RWPE2 (cell line): ENCODE results near the gene DEAF1.

ENCODE experiments used
- ATAC-seq: fragments of 200-7000 bp; cut with Tn5 transposase; 3 replicates; pipeline ENCODE4 v1.9.1; 2021; ENCODE audit warnings: low read depth
- DNase-seq: peaks from one replicate; pipeline ENCODE4 v3.0.0-alpha.2; 2020; ENCODE audit warnings: low spot score
- H3K27ac ChIP-seq: fragments of 450-650 bp; 2 replicates; pipeline ENCODE4 v1.5.1; 2017; ENCODE audit warnings: mild to moderate bottlenecking; ENCODE audit not compliant: poor library complexity, severe bottlenecking
- H3K27me3 ChIP-seq: fragments of 250-450 bp; sonication (Bioruptor Pico); 2 replicates; pipeline ENCODE4 v1.5.1; 2021; ENCODE audit warnings: mild to moderate bottlenecking, moderate library complexity; ENCODE audit not compliant: insufficient read depth, poor library complexity, severe bottlenecking
- H3K36me3 ChIP-seq: fragments of 250-450 bp; sonication (Bioruptor Pico); 2 replicates; pipeline ENCODE4 v1.5.1; 2020; ENCODE audit warnings: low read depth, mild to moderate bottlenecking, moderate library complexity
- H3K4me1 ChIP-seq: fragments of 250-450 bp; sonication (Bioruptor Pico); 2 replicates; pipeline ENCODE4 v1.5.1; 2021; ENCODE audit warnings: mild to moderate bottlenecking, moderate library complexity; ENCODE audit not compliant: insufficient read depth, poor library complexity, severe bottlenecking
- H3K4me3 ChIP-seq: fragments of 250-450 bp; sonication (Bioruptor Pico); 2 replicates; pipeline ENCODE4 v1.5.1; 2021; ENCODE audit warnings: mild to moderate bottlenecking, moderate library complexity; ENCODE audit not compliant: severe bottlenecking
- H3K9me3 ChIP-seq: fragments of 250-450 bp; sonication (Bioruptor Pico); 2 replicates; pipeline ENCODE4 v1.5.1; 2021; ENCODE audit warnings: mild to moderate bottlenecking, moderate library complexity; ENCODE audit not compliant: severe bottlenecking
- TF ChIP-seq, protein P1 (sequence below): fragments of 450-650 bp; IDR thresholded peaks from one replicate; pipeline ENCODE4 v1.5.1; 2017; ENCODE audit warnings: mild to moderate bottlenecking, moderate library complexity; ENCODE audit not compliant: poor library complexity, severe bottlenecking

The DEAF1 gene

DNA sequence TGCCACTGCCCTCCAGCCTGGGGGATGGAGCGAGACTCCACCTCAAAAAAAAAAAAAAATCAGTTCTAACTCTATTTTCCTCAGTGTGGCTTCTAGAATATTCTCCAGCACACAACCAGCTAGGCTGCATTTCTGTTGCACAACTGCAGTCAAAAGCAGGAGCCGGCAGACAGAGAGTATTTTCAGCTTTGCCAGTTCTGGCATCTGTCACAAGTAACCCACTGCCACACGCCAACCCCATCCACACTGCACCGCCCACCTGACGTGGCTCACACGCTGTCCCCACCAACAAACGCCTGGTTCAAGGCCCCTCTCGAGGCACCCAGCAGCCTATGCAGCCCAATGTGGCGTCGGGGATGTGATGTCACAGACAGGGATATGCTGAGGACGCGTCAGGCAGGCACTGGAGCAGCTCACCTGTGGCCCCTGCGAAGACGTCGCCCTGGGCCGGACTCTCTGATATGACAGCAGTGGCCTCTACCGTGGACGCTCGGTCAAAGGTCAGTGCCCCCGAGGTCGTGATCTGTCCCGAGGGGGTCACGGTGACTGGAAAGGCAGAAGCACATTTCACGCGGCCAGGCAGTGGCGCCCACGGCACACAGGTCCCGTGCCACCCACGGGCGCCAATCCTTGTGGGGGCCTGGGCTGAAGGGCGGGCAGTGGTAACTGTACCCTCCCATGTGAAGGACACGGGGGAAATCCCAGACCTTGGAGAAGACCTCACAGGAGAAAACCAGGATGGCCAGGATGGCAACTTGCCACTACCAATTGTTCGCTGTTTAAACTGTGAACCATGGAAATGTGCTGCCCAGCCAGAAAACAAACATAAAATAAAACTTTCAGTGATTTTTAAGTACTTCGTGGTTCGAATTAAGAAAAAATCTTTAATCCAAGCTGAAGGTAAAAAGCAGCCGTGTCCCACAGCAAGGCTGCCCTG lies 15.5 kb downstream of the DEAF1 start:
- ATAC-seq (no peak), DNase-seq (no peak)
- Histone ChIP-seq H3K36me3 (peaks cover 62% of the 10 kb centered on the region), H3K27me3 (no peaks in the 10 kb centered on the region), H3K9me3 (no peaks in the 10 kb centered on the region), H3K27ac (no peak overlapping the region), H3K4me3 (no peak overlapping the region), H3K4me1 (no peaks in the 10 kb centered on the region)
- TF ChIP-seq, protein P1, sequence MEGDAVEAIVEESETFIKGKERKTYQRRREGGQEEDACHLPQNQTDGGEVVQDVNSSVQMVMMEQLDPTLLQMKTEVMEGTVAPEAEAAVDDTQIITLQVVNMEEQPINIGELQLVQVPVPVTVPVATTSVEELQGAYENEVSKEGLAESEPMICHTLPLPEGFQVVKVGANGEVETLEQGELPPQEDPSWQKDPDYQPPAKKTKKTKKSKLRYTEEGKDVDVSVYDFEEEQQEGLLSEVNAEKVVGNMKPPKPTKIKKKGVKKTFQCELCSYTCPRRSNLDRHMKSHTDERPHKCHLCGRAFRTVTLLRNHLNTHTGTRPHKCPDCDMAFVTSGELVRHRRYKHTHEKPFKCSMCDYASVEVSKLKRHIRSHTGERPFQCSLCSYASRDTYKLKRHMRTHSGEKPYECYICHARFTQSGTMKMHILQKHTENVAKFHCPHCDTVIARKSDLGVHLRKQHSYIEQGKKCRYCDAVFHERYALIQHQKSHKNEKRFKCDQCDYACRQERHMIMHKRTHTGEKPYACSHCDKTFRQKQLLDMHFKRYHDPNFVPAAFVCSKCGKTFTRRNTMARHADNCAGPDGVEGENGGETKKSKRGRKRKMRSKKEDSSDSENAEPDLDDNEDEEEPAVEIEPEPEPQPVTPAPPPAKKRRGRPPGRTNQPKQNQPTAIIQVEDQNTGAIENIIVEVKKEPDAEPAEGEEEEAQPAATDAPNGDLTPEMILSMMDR, result no peak

DNA sequence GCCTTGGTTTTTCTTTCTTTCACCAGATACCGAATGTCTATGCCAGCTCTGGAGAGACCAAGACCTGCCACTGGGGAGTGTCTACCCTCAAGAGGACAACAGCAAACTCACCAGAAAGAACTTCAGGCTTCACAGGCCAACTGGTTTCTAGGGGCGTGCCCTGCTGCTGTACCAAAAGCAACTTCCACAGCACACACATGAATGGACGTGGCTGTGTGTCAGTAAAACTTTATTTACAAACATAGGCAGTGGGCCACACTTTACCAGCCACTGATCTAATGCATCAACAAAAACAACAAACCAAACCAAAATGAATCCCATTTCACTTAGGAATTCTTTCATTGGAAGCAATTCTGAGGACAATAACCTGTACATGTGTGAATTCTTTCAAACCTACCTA lies 16.7 kb downstream of the DEAF1 start:
- TF ChIP-seq, protein P1, result no peak
- H3K4me1 ChIP-seq, result no peaks in the 10 kb centered on the region
- peaks cover 62% of the 10 kb centered on the region for H3K36me3 ChIP-seq
- H3K27ac ChIP-seq, result no peak overlapping the region
- H3K9me3 ChIP-seq, result no peaks in the 10 kb centered on the region
- DNase-seq, result no peak
- no peak for ATAC-seq
- no peaks in the 10 kb centered on the region for H3K27me3 ChIP-seq
- no peak overlapping the region for H3K4me3 ChIP-seq

DNA sequence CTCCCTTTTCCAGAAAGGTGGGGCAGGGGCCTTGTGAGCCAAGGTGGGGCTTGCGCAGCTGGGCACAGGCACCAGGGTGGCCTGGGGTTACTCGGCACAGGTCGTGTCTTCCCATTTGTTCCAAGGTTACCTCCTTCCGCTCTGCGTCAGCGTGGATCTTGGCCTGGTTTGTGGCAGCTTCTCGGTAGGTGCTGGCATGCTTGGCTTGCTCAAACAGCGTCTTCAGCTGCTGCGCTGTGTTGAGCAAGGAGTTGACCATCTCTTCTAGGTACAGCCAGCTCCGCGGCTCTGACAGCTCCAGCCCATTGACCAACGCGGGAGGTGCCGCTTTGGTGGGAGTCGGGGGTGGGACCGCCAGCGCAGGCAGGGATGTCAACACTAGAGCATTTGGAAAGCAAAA lies 20.6 kb downstream of the DEAF1 start:
- no peak for DNase-seq
- H3K27ac ChIP-seq, result no peak overlapping the region
- no peak overlapping the region for H3K4me3 ChIP-seq
- no peaks in the 10 kb centered on the region for H3K27me3 ChIP-seq
- no peaks in the 10 kb centered on the region for H3K9me3 ChIP-seq
- H3K4me1 ChIP-seq, result no peaks in the 10 kb centered on the region
- no peak for ATAC-seq
- TF ChIP-seq, protein P1, result no peak
- peaks cover 60% of the 10 kb centered on the region for H3K36me3 ChIP-seq

DNA sequence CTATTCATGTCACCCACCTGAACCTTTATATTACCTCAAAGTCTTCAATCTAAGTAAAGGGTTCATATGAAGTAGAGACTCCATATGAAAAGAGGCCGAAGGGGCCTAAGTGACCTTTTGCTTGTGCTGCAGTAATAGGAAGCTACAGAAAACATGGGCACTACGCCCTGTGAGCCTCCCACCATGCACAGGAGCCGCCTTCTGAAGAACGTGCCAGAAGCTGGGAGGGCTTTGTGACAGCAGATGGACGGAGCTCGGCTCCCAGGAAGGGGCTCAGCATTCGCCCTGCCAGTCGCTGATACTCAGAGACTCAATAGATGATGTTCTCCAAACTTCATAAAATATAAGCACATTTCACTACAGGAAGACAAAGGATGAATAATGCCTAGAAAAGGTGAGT lies 21.2 kb downstream of the DEAF1 start:
- ATAC-seq, result no peak
- no peak overlapping the region for H3K27ac ChIP-seq
- H3K36me3 ChIP-seq, result peaks cover 57% of the 10 kb centered on the region
- no peaks in the 10 kb centered on the region for H3K27me3 ChIP-seq
- H3K9me3 ChIP-seq, result no peaks in the 10 kb centered on the region
- H3K4me3 ChIP-seq, result no peak overlapping the region
- TF ChIP-seq, protein P1, result no peak
- no peak for DNase-seq
- H3K4me1 ChIP-seq, result no peaks in the 10 kb centered on the region

DNA sequence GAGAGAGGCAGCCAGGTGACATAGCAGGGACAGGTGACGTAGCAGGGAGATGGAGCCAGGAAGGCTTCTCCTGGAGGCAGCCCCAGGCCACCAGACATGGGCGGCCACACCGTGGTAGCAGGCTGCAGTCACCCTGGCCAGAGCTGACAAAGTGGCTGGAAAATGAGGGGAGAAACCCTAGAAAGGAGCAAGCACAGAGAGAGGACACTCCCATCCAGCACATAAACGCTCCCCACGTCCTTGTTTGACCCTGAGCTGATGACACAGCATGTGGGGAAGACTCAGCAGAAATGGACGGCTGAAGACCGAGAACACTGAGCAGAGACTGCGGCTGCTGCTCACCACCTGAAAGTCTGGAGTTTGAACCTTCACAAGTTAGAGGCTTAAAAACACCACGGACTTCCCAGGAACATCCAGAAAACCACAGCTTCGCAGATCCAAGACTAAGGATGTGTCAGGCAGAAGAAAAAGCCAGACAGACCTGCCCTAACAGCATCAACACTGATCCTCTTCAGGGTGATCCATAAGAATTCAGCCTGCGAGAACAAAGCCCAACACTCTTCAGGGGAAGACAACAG lies 29.2 kb downstream of the DEAF1 start:
- no peak for DNase-seq
- TF ChIP-seq, protein P1, result no peak
- no peaks in the 10 kb centered on the region for H3K4me1 ChIP-seq
- H3K4me3 ChIP-seq, result no peak overlapping the region
- no peaks in the 10 kb centered on the region for H3K9me3 ChIP-seq
- ATAC-seq, result no peak
- H3K36me3 ChIP-seq, result peaks cover 35% of the 10 kb centered on the region
- no peak overlapping the region for H3K27ac ChIP-seq
- no peaks in the 10 kb centered on the region for H3K27me3 ChIP-seq
